HEK293 (cell line): Measurements from ENCODE around the gene CCDC50.

Experiments used
- CTCF ChIP-seq: fragments of 450-650 bp; formaldehyde crosslinking; IDR thresholded peaks from 2 replicates; pipeline ENCODE4 v1.5.1; 2016; ENCODE audit warnings: missing biosample characterization, missing genetic modification characterization
- HOXD13 ChIP-seq: sonication (generic); formaldehyde crosslinking; IDR thresholded peaks from 2 replicates; pipeline ENCODE4 v1.8.0; 2022; ENCODE audit warnings: missing genetic modification reagents, borderline replicate concordance
- KLF16 ChIP-seq: fragments of 450-650 bp; formaldehyde crosslinking; IDR thresholded peaks from 2 replicates; pipeline ENCODE4 v1.5.1; 2017; ENCODE audit warnings: missing biosample characterization, missing genetic modification characterization
- SP2 ChIP-seq: fragments of 450-650 bp; formaldehyde crosslinking; IDR thresholded peaks from 2 replicates; pipeline ENCODE4 v1.5.1; 2016; ENCODE audit warnings: missing biosample characterization, missing genetic modification characterization
- ZBTB7A ChIP-seq: fragments of 450-650 bp; formaldehyde crosslinking; IDR thresholded peaks from 2 replicates; pipeline ENCODE4 v1.5.1; 2016; ENCODE audit warnings: low read depth, missing biosample characterization, missing genetic modification characterization
- ZNF2 ChIP-seq: fragments of 450-650 bp; formaldehyde crosslinking; IDR thresholded peaks from 2 replicates; pipeline ENCODE4 v1.5.1; 2016; ENCODE audit warnings: missing biosample characterization, missing genetic modification characterization
- ZNF223 ChIP-seq: fragments of 450-650 bp; formaldehyde crosslinking; IDR thresholded peaks from 2 replicates; pipeline ENCODE4 v1.5.1; 2016; ENCODE audit warnings: missing biosample characterization, missing genetic modification characterization
- ZNF239 ChIP-seq: fragments of 450-650 bp; formaldehyde crosslinking; IDR thresholded peaks from 2 replicates; pipeline ENCODE4 v1.5.1; 2016; ENCODE audit warnings: missing biosample characterization, missing genetic modification characterization
- ZNF404 ChIP-seq: fragments of 450-650 bp; formaldehyde crosslinking; IDR thresholded peaks from 2 replicates; pipeline ENCODE4 v1.5.1; 2017; ENCODE audit warnings: missing biosample characterization, missing genetic modification characterization
- ZNF792 ChIP-seq: fragments of 450-650 bp; formaldehyde crosslinking; IDR thresholded peaks from 2 replicates; pipeline ENCODE4 v1.5.1; 2016; ENCODE audit warnings: missing biosample characterization, missing genetic modification characterization

GRCh38 chr3:191342006-191342405, 12.8 kb downstream of the CCDC50 start:
- TF ChIP-seq KLF16 (tag by site-specific recombination): no peak
- TF ChIP-seq CTCF (tag by site-specific recombination): no peak
- TF ChIP-seq ZNF239: no peak
- TF ChIP-seq SP2: no peak
- no peak for TF ChIP-seq ZBTB7A (tag by site-specific recombination)
- no peak for TF ChIP-seq ZNF404 (tag by site-specific recombination)
- TF ChIP-seq HOXD13 (CRISPR knock-in tag): no peak
- no peak for TF ChIP-seq ZNF223
- no peak for TF ChIP-seq ZNF792 (tag by site-specific recombination)
- TF ChIP-seq ZNF2 (tag by site-specific recombination): no peak
